Gastrocnemius medialis (tissue), 4 donors: ENCODE measurements around the gene FAM174C. TPM values are rescaled to one million over a fixed set of nuclear protein-coding genes. Genes with fewer than 3 reads are reported as not detected.
A peak's percentile ranks its signal among the peaks of the same experiment; 100 is the strongest.

Experiments used
- ATAC-seq, 2 donors: fragments of 150-250 bp; one replicate each; pipeline ENCODE4 v1.9.1; 2016
- DNase-seq, 2 donors: peaks; one replicate each; pipeline ENCODE4 v3.0.0-alpha.2; 2019
- H3K27ac ChIP-seq, 4 donors: fragments of 200-600 bp; sonication (generic); 1 replicate in 1 of 4; 2 replicates in 3 of 4; pipeline ENCODE4 v1.5.1; 2016 to 2018; ENCODE audit warnings: mild to moderate bottlenecking in 2 of 4, moderate library complexity in 1 of 4
- H3K27me3 ChIP-seq, 3 donors: fragments of 200-600 bp; sonication (generic) in 2 of 3; 1 replicate in 1 of 3; 2 replicates in 2 of 3; pipeline versions ENCODE4 v1.5.1 to v1.6.0; 2016 to 2019; ENCODE audit warnings: mild to moderate bottlenecking in 1 of 3, moderate library complexity in 1 of 3
- H3K36me3 ChIP-seq, 2 donors: fragments of 200-600 bp; sonication (generic) in 1 of 2; one replicate each; pipeline ENCODE4 v1.5.1; 2017 to 2018
- H3K4me1 ChIP-seq, 2 donors: fragments of 200-600 bp; sonication (generic) in 1 of 2; one replicate each; pipeline ENCODE4 v1.5.1; 2016 to 2017; ENCODE audit warnings: mild to moderate bottlenecking in 2 of 2
- H3K4me3 ChIP-seq, 4 donors: fragments of 200-600 bp; sonication (generic) in 3 of 4; 1 replicate in 1 of 4; 2 replicates in 3 of 4; pipeline ENCODE4 v1.5.1; 2016 to 2019; ENCODE audit warnings: mild to moderate bottlenecking in 2 of 4
- H3K9me3 ChIP-seq, 3 donors: fragments of 200-600 bp; sonication (generic) in 2 of 3; 1 replicate in 1 of 3; 2 replicates in 2 of 3; pipeline ENCODE4 v1.5.1; 2016 to 2019
- CTCF ChIP-seq, 5 experiments: fragments of 450-650 bp in 3 of 5; fragments of 200-600 bp in 2 of 5; sonication (generic) in 2 of 5; IDR thresholded peaks in 4 of 5; conservative IDR thresholded peaks in 1 of 5; 1 replicate in 4 of 5; 2 replicates in 1 of 5; pipeline ENCODE4 v1.5.1; 2016 to 2019; ENCODE audit warnings: antibody characterized with exemption in 5 of 5, mild to moderate bottlenecking in 3 of 5, moderate library complexity in 3 of 5
- POLR2A ChIP-seq, 2 donors: fragments of 450-650 bp; IDR thresholded peaks; one replicate each; pipeline ENCODE4 v1.6.1; 2017; ENCODE audit warnings: antibody characterized with exemption in 2 of 2, mild to moderate bottlenecking in 2 of 2, moderate library complexity in 2 of 2
- in situ Hi-C, 4 donors: fragments of 200-750 bp; cut with MboI; loops; one replicate each; pipeline versions ENCODE4 v1.15.0 to v1.8.0; 2017; ENCODE audit warnings: low sequenced_read_pairs in 4 of 4
- intact Hi-C: fragments of 100-400 bp; cut with DNase I; formaldehyde crosslinking; loops from one replicate; pipeline ENCODE4 v1.15.1; 2023; ENCODE audit warnings: low total_unique reads
- total RNA-seq, 4 donors: library from RNA; depleted of rRNA; stranded (reverse); fragments of >200 nt; gene quantifications; one replicate each; pipeline versions ENCODE4 v1.1.0 to v1.2.3, GENCODE V29; 2016

The FAM174C gene
- total RNA-seq, 4 donors from 2014 or later = 18.7 to 36.7 (median 28.7) TPM

- H3K9me3 ChIP-seq = no peaks in the 10 kb centered on the region
- H3K36me3 ChIP-seq = no peaks in the 10 kb centered on the region
- intact Hi-C loops = no loop called here
- ATAC-seq = no peak
- peaks cover 7 to 8% of the 10 kb centered on the region in 2 donors for H3K4me1 ChIP-seq
- H3K27me3 ChIP-seq = peaks cover 37 to 44% (median 44%) of the 10 kb centered on the region in 3 donors
- no peak for TF ChIP-seq CTCF (IDR thresholded peaks at IDR 0.05 in 4 of 5, conservative IDR thresholded peaks at IDR 0.05 in 1 of 5)
- TF ChIP-seq POLR2A (IDR thresholded peaks at IDR 0.05) = no peak
- no peak overlapping the region for H3K4me3 ChIP-seq
- in situ Hi-C loops = no loop called here
- H3K27ac ChIP-seq = no peak overlapping the region
- no peak for DNase-seq
These were observed 46.2 kb downstream of the FAM174C start for GRCh38 chr19:1321539-1321938.

- no peak for ATAC-seq
- H3K27me3 ChIP-seq = peaks cover 36 to 39% (median 39%) of the 10 kb centered on the region in 3 donors
- intact Hi-C loops (no loop called here), in situ Hi-C loops (no loop called here)
- TF ChIP-seq POLR2A (IDR thresholded peaks at IDR 0.05) (no peak), CTCF (IDR thresholded peaks at IDR 0.05 in 4 of 5, conservative IDR thresholded peaks at IDR 0.05 in 1 of 5) (no peak)
- H3K36me3 ChIP-seq = no peaks in the 10 kb centered on the region
- H3K9me3 ChIP-seq = no peaks in the 10 kb centered on the region
- no peak overlapping the region for H3K4me3 ChIP-seq
- DNase-seq = no peak
- H3K27ac ChIP-seq = no peak overlapping the region
- peaks cover 7 to 8% of the 10 kb centered on the region in 2 donors for H3K4me1 ChIP-seq
These were observed 47.1 kb downstream of the FAM174C start for GRCh38 chr19:1322198-1322981.

GRCh38 chr19:1324249-1324805, 49.0 kb downstream of the FAM174C start:
- Histone ChIP-seq H3K4me1 (peaks cover 7 to 8% of the 10 kb centered on the region in 2 donors), H3K4me3 (peak overlapping the region in 3 of 4 donors; percentile 7 to 43 (median 38)), H3K27ac (no peak overlapping the region), H3K27me3 (peaks cover 24 to 34% (median 31%) of the 10 kb centered on the region in 3 donors), H3K36me3 (no peaks in the 10 kb centered on the region), H3K9me3 (no peaks in the 10 kb centered on the region)
- no peak for DNase-seq
- in situ Hi-C loops = no loop called here
- TF ChIP-seq POLR2A (IDR thresholded peaks at IDR 0.05) (no peak), CTCF (IDR thresholded peaks at IDR 0.05 in 4 of 5, conservative IDR thresholded peaks at IDR 0.05 in 1 of 5) (no peak)
- intact Hi-C loops = no loop called here
- ATAC-seq = no peak

- Histone ChIP-seq H3K9me3 (no peaks in the 10 kb centered on the region), H3K27ac (no peak overlapping the region), H3K36me3 (no peaks in the 10 kb centered on the region), H3K4me3 (peak overlapping the region; percentile 7 to 43 (median 30)), H3K4me1 (peaks cover 7 to 8% of the 10 kb centered on the region in 2 donors), H3K27me3 (peaks cover 24 to 34% (median 30%) of the 10 kb centered on the region in 3 donors)
- intact Hi-C loops = no loop called here
- in situ Hi-C loops = no loop called here
- TF ChIP-seq POLR2A (IDR thresholded peaks at IDR 0.05) = no peak
- TF ChIP-seq CTCF (IDR thresholded peaks at IDR 0.05 in 4 of 5, conservative IDR thresholded peaks at IDR 0.05 in 1 of 5) = no peak
- ATAC-seq (no peak), DNase-seq (no peak)
These were observed 49.7 kb downstream of the FAM174C start for GRCh38 chr19:1324806-1325567.
